HepG2 (cell line): ENCODE data around the gene ABCA4. TPM values are rescaled to one million over a fixed set of nuclear protein-coding genes. Genes with fewer than 3 reads are reported as not detected.
A peak's percentile ranks its signal among the peaks of the same experiment; 100 is the strongest.

Experiments
- AKNA ChIP-seq: sonication (generic); formaldehyde crosslinking; IDR thresholded peaks from 2 replicates; pipeline ENCODE4 v1.4.0; 2020; ENCODE audit warnings: missing genetic modification reagents, borderline replicate concordance
- CEBPG ChIP-seq: IDR thresholded peaks from 2 replicates; pipeline ENCODE4 v1.6.1; 2016
- DR1 ChIP-seq: sonication (generic); formaldehyde crosslinking; IDR thresholded peaks from 2 replicates; pipeline ENCODE4 v1.8.0; 2021; ENCODE audit warnings: mild to moderate bottlenecking, missing genetic modification reagents, inconsistent platforms
- ETV5 ChIP-seq: IDR thresholded peaks from 2 replicates; pipeline ENCODE4 v1.6.1; 2018; ENCODE audit warnings: missing biosample characterization, missing genetic modification reagents, inconsistent platforms, borderline replicate concordance
- GTF2F1 ChIP-seq: fragments of 150-350 bp; IDR thresholded peaks from 2 replicates; pipeline ENCODE4 v1.6.1; 2014; ENCODE audit warnings: low read length
- GZF1 ChIP-seq: sonication (generic); formaldehyde crosslinking; IDR thresholded peaks from 2 replicates; pipeline ENCODE4 v1.5.1; 2020; ENCODE audit warnings: mild to moderate bottlenecking, missing genetic modification reagents
- HES4 ChIP-seq: sonication (generic); formaldehyde crosslinking; IDR thresholded peaks from 2 replicates; pipeline ENCODE4 v1.9.0; 2021; ENCODE audit warnings: mild to moderate bottlenecking, missing genetic modification reagents, borderline replicate concordance
- HNF1B ChIP-seq: sonication (generic); formaldehyde crosslinking; IDR thresholded peaks from 2 replicates; pipeline ENCODE4 v1.5.1; 2020; ENCODE audit warnings: mild to moderate bottlenecking, moderate library complexity, missing genetic modification reagents
- MEIS1 ChIP-seq: sonication (generic); formaldehyde crosslinking; IDR thresholded peaks from 2 replicates; pipeline ENCODE4 v1.9.0; 2021; ENCODE audit warnings: mild to moderate bottlenecking, missing genetic modification reagents, moderate library complexity, borderline replicate concordance
- TCF7L2 ChIP-seq: IDR thresholded peaks from 2 replicates; pipeline ENCODE4 v1.6.1; 2011; ENCODE audit warnings: mild to moderate bottlenecking, low read depth, low read length, moderate library complexity
- TFAP4 ChIP-seq: sonication (generic); IDR thresholded peaks from 2 replicates; pipeline ENCODE4 v1.6.1; 2016; ENCODE audit warnings: low read depth, borderline replicate concordance
- TOE1 ChIP-seq: sonication (generic); formaldehyde crosslinking; IDR thresholded peaks from 2 replicates; pipeline ENCODE4 v1.4.0; 2020; ENCODE audit warnings: mild to moderate bottlenecking, missing genetic modification reagents
- ZNF207 ChIP-seq: fragments of 450-650 bp; IDR thresholded peaks from 2 replicates; pipeline ENCODE4 v1.6.1; 2016; ENCODE audit warnings: antibody characterized with exemption, borderline replicate concordance
- ZNF260 ChIP-seq: sonication (generic); formaldehyde crosslinking; IDR thresholded peaks from 2 replicates; pipeline ENCODE4 v1.4.0; 2020; ENCODE audit warnings: missing genetic modification reagents, low read depth, mild to moderate bottlenecking, borderline replicate concordance
- ZNF30 ChIP-seq: sonication (generic); formaldehyde crosslinking; IDR thresholded peaks from 2 replicates; pipeline ENCODE4 v1.5.0; 2020; ENCODE audit warnings: mild to moderate bottlenecking, missing genetic modification reagents
- ZNF513 ChIP-seq: sonication (generic); formaldehyde crosslinking; conservative IDR thresholded peaks from 2 replicates; pipeline ENCODE4 v1.5.0; 2020; ENCODE audit warnings: missing genetic modification reagents
- polyA plus RNA-seq, 8 experiments: library from polyadenylated mRNA; depleted of rRNA in 3 of 8; stranded (reverse) in 7 of 8; unstranded in 1 of 8; fragments of >200 nt; fragmentation: Illumina TruSeq in 4 of 8; extraction: Trizol in 4 of 8; gene quantifications; 2 replicates each; pipeline versions ENCODE4 v1.2.1 to v1.2.3, GENCODE V29; 2011 to 2016; ENCODE audit warnings: low read depth in 4 of 8, missing spikeins in 1 of 8, mixed read lengths in 1 of 8; ENCODE audit not compliant: insufficient read depth in 1 of 8
- total RNA-seq, 5 experiments: library from RNA; depleted of rRNA; stranded (reverse); fragments of >200 nt; fragmentation: Illumina TruSeq; extraction: Trizol; gene quantifications; 2 replicates each; pipeline ENCODE4 v1.2.3, GENCODE V29; 2016; ENCODE audit warnings: low read depth in 1 of 5
- TF ChIP-seq, protein P1 (sequence below): sonication (generic); formaldehyde crosslinking; IDR thresholded peaks from 2 replicates; pipeline ENCODE4 v1.5.0; 2020; ENCODE audit warnings: missing genetic modification reagents, mild to moderate bottlenecking, borderline replicate concordance
- TF ChIP-seq, protein P2 (sequence below): IDR thresholded peaks from 2 replicates; pipeline ENCODE4 v1.6.1; 2012; ENCODE audit warnings: low read depth, low read length, improper control_type of control experiment

Gene ABCA4
- total and polyA plus RNA-seq, 2 of the 13 experiments (the other 11 are each of a cell fraction or from before 2014, with no cell fraction given) = 0.24 to 0.67 TPM

GRCh38 chr1:93979718-93980319 is 141.1 kb downstream of the ABCA4 start (continued):
- TF ChIP-seq AKNA (CRISPR knock-in tag) (no peak), ZNF207 (no peak), ZNF513 (CRISPR knock-in tag) (no peak), HNF1B (peak; percentile 75), DR1 (CRISPR knock-in tag) (no peak), GZF1 (CRISPR knock-in tag) (0 out of 2 replicates have a peak, but pooled peaks have one; percentile 29), TCF7L2 (no peak), TOE1 (no peak), MEIS1 (CRISPR knock-in tag) (0 out of 2 replicates have a peak, but pooled peaks have one; percentile 77), HES4 (no peak), GTF2F1 (no peak), CEBPG (CRISPR knock-in tag) (peak; percentile 68), ZNF260 (CRISPR knock-in tag) (no peak), ZNF30 (CRISPR knock-in tag) (no peak), TFAP4 (peak; percentile 86; the same call in 1 of the 2 replicates), ETV5 (peak; percentile 57; the same call in 1 of the 2 replicates)
- TF ChIP-seq, protein P1, sequence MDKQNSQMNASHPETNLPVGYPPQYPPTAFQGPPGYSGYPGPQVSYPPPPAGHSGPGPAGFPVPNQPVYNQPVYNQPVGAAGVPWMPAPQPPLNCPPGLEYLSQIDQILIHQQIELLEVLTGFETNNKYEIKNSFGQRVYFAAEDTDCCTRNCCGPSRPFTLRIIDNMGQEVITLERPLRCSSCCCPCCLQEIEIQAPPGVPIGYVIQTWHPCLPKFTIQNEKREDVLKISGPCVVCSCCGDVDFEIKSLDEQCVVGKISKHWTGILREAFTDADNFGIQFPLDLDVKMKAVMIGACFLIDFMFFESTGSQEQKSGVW = no peak
- TF ChIP-seq, protein P2, sequence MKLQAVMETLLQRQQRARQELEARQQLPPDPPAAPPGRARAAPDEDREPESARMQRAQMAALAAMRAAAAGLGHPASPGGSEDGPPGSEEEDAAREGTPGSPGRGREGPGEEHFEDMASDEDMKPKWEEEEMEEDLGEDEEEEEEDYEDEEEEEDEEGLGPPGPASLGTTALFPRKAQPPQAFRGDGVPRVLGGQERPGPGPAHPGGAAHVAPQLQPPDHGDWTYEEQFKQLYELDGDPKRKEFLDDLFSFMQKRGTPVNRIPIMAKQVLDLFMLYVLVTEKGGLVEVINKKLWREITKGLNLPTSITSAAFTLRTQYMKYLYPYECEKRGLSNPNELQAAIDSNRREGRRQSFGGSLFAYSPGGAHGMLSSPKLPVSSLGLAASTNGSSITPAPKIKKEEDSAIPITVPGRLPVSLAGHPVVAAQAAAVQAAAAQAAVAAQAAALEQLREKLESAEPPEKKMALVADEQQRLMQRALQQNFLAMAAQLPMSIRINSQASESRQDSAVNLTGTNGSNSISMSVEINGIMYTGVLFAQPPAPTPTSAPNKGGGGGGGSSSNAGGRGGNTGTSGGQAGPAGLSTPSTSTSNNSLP = peak; percentile 73
